Measurements from ENCODE around the gene SENP6.

- no peak for TF ChIP-seq POLR2A (IDR thresholded peaks at IDR 0.05; ENCODE audit: low read depth, low read length)
- no peak for TF ChIP-seq POLR2AphosphoS5 (IDR thresholded peaks at IDR 0.05; ENCODE audit: low read depth, low read length)
- TF ChIP-seq TAF1 (IDR thresholded peaks at IDR 0.05; ENCODE audit: low read depth, low read length): no peak
- no peak for TF ChIP-seq SPI1 (IDR thresholded peaks at IDR 0.05; ENCODE audit: low read depth, low read length)
- no peak for TF ChIP-seq POU2F2 (IDR thresholded peaks at IDR 0.05; ENCODE audit: low read depth, low read length)
- no peak for TF ChIP-seq PAX5 (IDR thresholded peaks at IDR 0.05; ENCODE audit: insufficient read depth, low read length, severe bottlenecking)
Observed at GRCh38 chr6:75556240-75556639, 45.4 kb upstream of the SENP6 start.

Measured in GM12891 (cell line).